Measurements from ENCODE around the gene ARNT2.
"Not testable (repeated sequence)": the region's sequence is repeated elsewhere in the genome, so short reads cannot be mapped to it uniquely, and the experiment has no call there.

ARNT2 gene

GRCh38 chr15:80615783-80616391 lies 211.7 kb downstream of the ARNT2 start:
- no peak for DNase-seq (ENCODE audit: low spot score)

GRCh38 chr15:80618685-80619400 lies 214.7 kb downstream of the ARNT2 start:
- DNase-seq (ENCODE audit: low spot score) = no peak

GRCh38 chr15:80619680-80620079 lies 215.5 kb downstream of the ARNT2 start:
- no peak for DNase-seq (ENCODE audit: low spot score)

GRCh38 chr15:80620141-80620540 lies 216.0 kb downstream of the ARNT2 start:
- DNase-seq (ENCODE audit: low spot score) = no peak

- DNase-seq (ENCODE audit: low spot score) = no peak
Observed at GRCh38 chr15:80620931-80621330, 216.7 kb downstream of the ARNT2 start.

GRCh38 chr15:80626643-80627120 lies 222.5 kb downstream of the ARNT2 start:
- DNase-seq (ENCODE audit: low spot score) = no peak

GRCh38 chr15:80629355-80629754 lies 225.2 kb downstream of the ARNT2 start:
- no peak for DNase-seq (ENCODE audit: low spot score)

- DNase-seq (ENCODE audit: low spot score) = no peak
Observed at GRCh38 chr15:80630981-80631380, 226.8 kb downstream of the ARNT2 start.

GRCh38 chr15:80633221-80633620 lies 229.0 kb downstream of the ARNT2 start:
- DNase-seq (ENCODE audit: low spot score) = no peak

GRCh38 chr15:80635953-80636352 lies 231.8 kb downstream of the ARNT2 start:
- no peak for DNase-seq (ENCODE audit: low spot score)

GRCh38 chr15:80636675-80637074 lies 232.5 kb downstream of the ARNT2 start:
- DNase-seq (ENCODE audit: low spot score) = no peak

GRCh38 chr15:80637747-80638146 lies 233.6 kb downstream of the ARNT2 start:
- DNase-seq (ENCODE audit: low spot score) = no peak

- no peak for DNase-seq (ENCODE audit: low spot score)
Observed at GRCh38 chr15:80638553-80639167, 234.5 kb downstream of the ARNT2 start.

- DNase-seq (ENCODE audit: low spot score) = no peak
Observed at GRCh38 chr15:80639168-80639555, 235.0 kb downstream of the ARNT2 start.

GRCh38 chr15:80640531-80641121 lies 236.4 kb downstream of the ARNT2 start:
- no peak for DNase-seq (ENCODE audit: low spot score)

- DNase-seq (ENCODE audit: low spot score) = no peak
Observed at GRCh38 chr15:80641384-80641783, 237.2 kb downstream of the ARNT2 start.

GRCh38 chr15:80643431-80643951 lies 239.3 kb downstream of the ARNT2 start:
- DNase-seq (ENCODE audit: low spot score) = no peak

- no peak for DNase-seq (ENCODE audit: low spot score)
Observed at GRCh38 chr15:80645494-80646065, 241.4 kb downstream of the ARNT2 start.

- not testable (repeated sequence) for DNase-seq (ENCODE audit: low spot score)
Observed at GRCh38 chr15:80647424-80647823, 243.2 kb downstream of the ARNT2 start.

Measured in globus pallidus (tissue), 1 donor.